CD14-positive monocyte (primary cell): Measurements from ENCODE around the gene RNF44. TPM values are rescaled to one million over a fixed set of nuclear protein-coding genes. Genes with fewer than 3 reads are reported as not detected.

ENCODE experiments used
- DNase-seq, 3 donors: peaks; one replicate each; pipeline ENCODE4 v3.0.0-alpha.2; 2011 to 2022
- H2AFZ ChIP-seq: 2 replicates; pipeline ENCODE4 v1.6.0; 2012; ENCODE audit warnings: mild to moderate bottlenecking, low read depth, low read length, inconsistent platforms; ENCODE audit not compliant: insufficient read depth, poor library complexity, severe bottlenecking
- H3K27ac ChIP-seq, 2 donors: 1 replicate in 1 of 2; 2 replicates in 1 of 2; pipeline ENCODE4 v1.5.1; 2012 to 2013; ENCODE audit warnings: low read length in 2 of 2, control low read depth in 1 of 2, inconsistent platforms in 1 of 2, low read depth in 1 of 2, mild to moderate bottlenecking in 1 of 2
- H3K27me3 ChIP-seq, 2 donors: one replicate each; pipeline versions ENCODE4 v1.6.0 to v1.6.1; 2011 to 2013; ENCODE audit warnings: low read length in 2 of 2; ENCODE audit not compliant: control insufficient read depth in 2 of 2, insufficient read depth in 2 of 2
- H3K36me3 ChIP-seq, 2 donors: replicated peaks in 1 of 2; 1 replicate in 1 of 2; 2 replicates in 1 of 2; pipeline versions ENCODE4 v1.5.1 to v1.6.1; 2012 to 2013; ENCODE audit warnings: low read length in 2 of 2, control low read depth in 1 of 2, inconsistent platforms in 1 of 2, mild to moderate bottlenecking in 1 of 2; ENCODE audit not compliant: insufficient read depth in 2 of 2, control insufficient read depth in 1 of 2
- H3K4me1 ChIP-seq, 2 donors: 1 replicate in 1 of 2; 2 replicates in 1 of 2; pipeline versions ENCODE4 v1.5.1 to v1.6.1; 2012 to 2013; ENCODE audit warnings: low read length in 2 of 2, control low read depth in 1 of 2, inconsistent platforms in 1 of 2, mild to moderate bottlenecking in 1 of 2, moderate library complexity in 1 of 2; ENCODE audit not compliant: insufficient read depth in 2 of 2, control insufficient read depth in 1 of 2
- H3K4me2 ChIP-seq: replicated peaks from 2 replicates; pipeline ENCODE3; 2012; ENCODE audit warnings: low read length, moderate library complexity, mild to moderate bottlenecking; ENCODE audit not compliant: poor library complexity, severe bottlenecking; ENCODE audit errors: extremely low read depth
- H3K4me3 ChIP-seq, 3 experiments: fragments of 200-600 bp in 1 of 3; sonication (generic) in 1 of 3; replicated peaks in 1 of 3; 1 replicate in 2 of 3; 2 replicates in 1 of 3; pipeline ENCODE4 v1.5.1; 2011 to 2013; ENCODE audit warnings: low read length in 3 of 3, mild to moderate bottlenecking in 3 of 3, control low read depth in 2 of 3, low read depth in 2 of 3, inconsistent platforms in 1 of 3, moderate library complexity in 1 of 3
- H3K79me2 ChIP-seq: 2 replicates; pipeline ENCODE4 v1.6.0; 2012; ENCODE audit warnings: mild to moderate bottlenecking, control low read depth, inconsistent platforms, low read length, moderate library complexity; ENCODE audit not compliant: insufficient read depth
- H3K9ac ChIP-seq: 2 replicates; pipeline ENCODE4 v1.6.0; 2017; ENCODE audit warnings: low read length, mild to moderate bottlenecking; ENCODE audit not compliant: insufficient read depth, poor library complexity, severe bottlenecking
- H3K9me3 ChIP-seq, 2 donors: replicated peaks in 1 of 2; 1 replicate in 1 of 2; 2 replicates in 1 of 2; pipeline versions ENCODE4 v1.5.1 to v1.6.1; 2012 to 2013; ENCODE audit warnings: low read length in 2 of 2, control low read depth in 1 of 2; ENCODE audit not compliant: control insufficient read depth in 1 of 2, insufficient read depth in 1 of 2
- H4K20me1 ChIP-seq: 2 replicates; pipeline ENCODE4 v1.6.0; 2012; ENCODE audit warnings: mild to moderate bottlenecking, low read length, control low read depth, moderate library complexity; ENCODE audit not compliant: insufficient read depth
- H3K27ac Mint-ChIP-seq, 7 donors: one replicate each; pipeline ENCODE4 v1.8.0; 2020; ENCODE audit warnings: mild to moderate bottlenecking in 7 of 7, mixed read lengths in 7 of 7, moderate library complexity in 6 of 7, inconsistent platforms in 2 of 7
- H3K27me3 Mint-ChIP-seq, 3 donors: one replicate each; pipeline ENCODE4 v1.8.0; 2021 to 2022; ENCODE audit warnings: low read depth in 3 of 3, mild to moderate bottlenecking in 3 of 3, mixed read lengths in 3 of 3, moderate library complexity in 3 of 3, inconsistent platforms in 1 of 3
- H3K36me3 Mint-ChIP-seq, 2 donors: one replicate each; pipeline ENCODE4 v1.8.0; 2020; ENCODE audit warnings: mixed read lengths in 2 of 2, inconsistent platforms in 1 of 2, mild to moderate bottlenecking in 1 of 2
- H3K4me1 Mint-ChIP-seq: one replicate; pipeline ENCODE4 v1.8.0; 2020; ENCODE audit warnings: mild to moderate bottlenecking, mixed read lengths
- H3K4me3 Mint-ChIP-seq, 2 donors: one replicate each; pipeline ENCODE4 v1.8.0; 2020; ENCODE audit warnings: mild to moderate bottlenecking in 2 of 2, mixed read lengths in 2 of 2, moderate library complexity in 1 of 2
- H3K9me3 Mint-ChIP-seq, 7 donors: one replicate each; pipeline ENCODE4 v1.8.0; 2020 to 2022; ENCODE audit warnings: mixed read lengths in 7 of 7, mild to moderate bottlenecking in 6 of 7, moderate library complexity in 6 of 7, inconsistent platforms in 2 of 7
- WGBS: methylation state at CpG from one replicate; pipeline ENCODE4 v1.1.5; 2013; ENCODE audit warnings: missing lambda C conversion rate; ENCODE audit not compliant: insufficient coverage; 5-methylcytosine and 5-hydroxymethylcytosine counted together
- intact Hi-C, 2 donors: fragments of 100-400 bp; cut with micrococcal nuclease; formaldehyde crosslinking; loops; one replicate each; pipeline versions ENCODE4 v1.15.0 to v1.15.1; 2023
- polyA plus RNA-seq, 3 donors: library from polyadenylated mRNA; depleted of rRNA in 1 of 3; unstranded in 2 of 3; stranded (reverse) in 1 of 3; fragments of 300-500 nt in 2 of 3; fragments of >200 nt in 1 of 3; fragmentation: Illumina TruSeq in 2 of 3; gene quantifications; 1 replicate in 2 of 3; 2 replicates in 1 of 3; pipeline ENCODE4 v1.2.3, GENCODE V29; 2012 to 2021
- TF ChIP-seq, protein P1 (sequence below): fragments of 200-600 bp; IDR thresholded peaks from one replicate; pipeline ENCODE4 v1.8.0; 2022; ENCODE audit warnings: antibody characterized with exemption, mild to moderate bottlenecking

Gene RNF44
- polyA plus RNA-seq, 3 donors, result 1.9 to 133 (median 3.1) TPM

- H3K27me3 ChIP-seq, result no peaks in the 10 kb centered on the region
- TF ChIP-seq, protein P1, sequence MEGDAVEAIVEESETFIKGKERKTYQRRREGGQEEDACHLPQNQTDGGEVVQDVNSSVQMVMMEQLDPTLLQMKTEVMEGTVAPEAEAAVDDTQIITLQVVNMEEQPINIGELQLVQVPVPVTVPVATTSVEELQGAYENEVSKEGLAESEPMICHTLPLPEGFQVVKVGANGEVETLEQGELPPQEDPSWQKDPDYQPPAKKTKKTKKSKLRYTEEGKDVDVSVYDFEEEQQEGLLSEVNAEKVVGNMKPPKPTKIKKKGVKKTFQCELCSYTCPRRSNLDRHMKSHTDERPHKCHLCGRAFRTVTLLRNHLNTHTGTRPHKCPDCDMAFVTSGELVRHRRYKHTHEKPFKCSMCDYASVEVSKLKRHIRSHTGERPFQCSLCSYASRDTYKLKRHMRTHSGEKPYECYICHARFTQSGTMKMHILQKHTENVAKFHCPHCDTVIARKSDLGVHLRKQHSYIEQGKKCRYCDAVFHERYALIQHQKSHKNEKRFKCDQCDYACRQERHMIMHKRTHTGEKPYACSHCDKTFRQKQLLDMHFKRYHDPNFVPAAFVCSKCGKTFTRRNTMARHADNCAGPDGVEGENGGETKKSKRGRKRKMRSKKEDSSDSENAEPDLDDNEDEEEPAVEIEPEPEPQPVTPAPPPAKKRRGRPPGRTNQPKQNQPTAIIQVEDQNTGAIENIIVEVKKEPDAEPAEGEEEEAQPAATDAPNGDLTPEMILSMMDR, result no peak
- H3K27ac Mint-ChIP-seq, result no peak overlapping the region
Observed at GRCh38 chr5:176524987-176525386, 12.2 kb downstream of the RNF44 start.

GRCh38 chr5:176524138-176524537 lies 13.1 kb downstream of the RNF44 start:
- Histone ChIP-seq H3K27ac (no peak overlapping the region), H3K4me3 (no peak overlapping the region), H3K4me1 (no peaks in the 10 kb centered on the region), H3K27me3 (no peaks in the 10 kb centered on the region), H4K20me1 (peaks cover 22% of the 10 kb centered on the region), H3K9me3 (no peaks in the 10 kb centered on the region), H3K36me3 (peaks cover 22% of the 10 kb centered on the region in 2 donors), H3K79me2 (no peaks in the 10 kb centered on the region), H2AFZ (no peak overlapping the region), H3K4me2 (no peak overlapping the region), H3K9ac (no peak overlapping the region)
- WGBS, result 100% methylated on average over 2 of the region's 6 CpGs
- H3K36me3 Mint-ChIP-seq, result peaks cover 17 to 28% of the 10 kb centered on the region in 2 donors
- H3K4me3 Mint-ChIP-seq, result no peak overlapping the region
- no peak for DNase-seq
- peaks cover 15% of the 10 kb centered on the region for H3K4me1 Mint-ChIP-seq
- intact Hi-C loops, result no loop called here
- H3K27ac Mint-ChIP-seq, result no peak overlapping the region
- TF ChIP-seq, protein P1, result no peak
- H3K27me3 Mint-ChIP-seq, result peaks cover 2 to 3% (median 3%) of the 10 kb centered on the region in 3 donors
- no peaks in the 10 kb centered on the region for H3K9me3 Mint-ChIP-seq

More at GRCh38 chr5:176524987-176525386, 12.2 kb downstream of the RNF44 start:
- Histone ChIP-seq H3K4me1 (no peaks in the 10 kb centered on the region), H3K9me3 (no peaks in the 10 kb centered on the region), H2AFZ (no peak overlapping the region), H3K4me3 (no peak overlapping the region), H3K4me2 (no peak overlapping the region), H3K79me2 (no peaks in the 10 kb centered on the region), H3K9ac (no peak overlapping the region), H3K36me3 (peaks cover 29 to 30% of the 10 kb centered on the region in 2 donors), H3K27ac (no peak overlapping the region), H4K20me1 (peaks cover 29% of the 10 kb centered on the region)
- Mint-ChIP-seq H3K9me3 (no peaks in the 10 kb centered on the region), H3K4me1 (peaks cover 19% of the 10 kb centered on the region), H3K27me3 (peaks cover 2 to 3% (median 3%) of the 10 kb centered on the region in 3 donors), H3K36me3 (peaks cover 24 to 35% of the 10 kb centered on the region in 2 donors), H3K4me3 (no peak overlapping the region)
- intact Hi-C loops, result no loop called here
- no peak for DNase-seq
- 90% methylated on average over 14 of the region's 15 CpGs for WGBS
